DLD1 (cell line): ENCODE measurements around the gene LCE2D.

Experiments
- in situ Hi-C: cut with HindIII; loops from 2 replicates; pipeline ENCODE4 v1.10.0; 2017; ENCODE audit warnings: low sequenced_read_pairs

LCE2D gene

GRCh38 chr1:152697701-152698600, 34.8 kb downstream of the LCE2D start, which contains the start of gene LCE2A:
LCE2A (plus strand) TSS chr1:152698345; CDS start chr1:152698902, 557 bp downstream.
- in situ Hi-C loops = no loop called here

- in situ Hi-C loops = no loop called here
These were observed 36.6 kb downstream of the LCE2D start for GRCh38 chr1:152699746-152700145.

GRCh38 chr1:152707860-152708259, 44.7 kb downstream of the LCE2D start, which contains the start of gene LCE4A:
LCE4A (plus strand) TSS chr1:152708160; CDS start chr1:152709076, 916 bp downstream.
- in situ Hi-C loops = no loop called here
